Cerebellar cortex (tissue), 1 donor: Measurements from ENCODE around the gene SULT1C2.
A peak's percentile ranks its signal among the peaks of the same experiment; 100 is the strongest.
"Not testable (repeated sequence)": the region's sequence is repeated elsewhere in the genome, so short reads cannot be mapped to it uniquely, and the experiment has no call there.

Experiments used
- DNase-seq: peaks from one replicate; pipeline ENCODE4 v3.0.0-alpha.2; 2015; ENCODE audit warnings: low spot score

SULT1C2 gene

DNA sequence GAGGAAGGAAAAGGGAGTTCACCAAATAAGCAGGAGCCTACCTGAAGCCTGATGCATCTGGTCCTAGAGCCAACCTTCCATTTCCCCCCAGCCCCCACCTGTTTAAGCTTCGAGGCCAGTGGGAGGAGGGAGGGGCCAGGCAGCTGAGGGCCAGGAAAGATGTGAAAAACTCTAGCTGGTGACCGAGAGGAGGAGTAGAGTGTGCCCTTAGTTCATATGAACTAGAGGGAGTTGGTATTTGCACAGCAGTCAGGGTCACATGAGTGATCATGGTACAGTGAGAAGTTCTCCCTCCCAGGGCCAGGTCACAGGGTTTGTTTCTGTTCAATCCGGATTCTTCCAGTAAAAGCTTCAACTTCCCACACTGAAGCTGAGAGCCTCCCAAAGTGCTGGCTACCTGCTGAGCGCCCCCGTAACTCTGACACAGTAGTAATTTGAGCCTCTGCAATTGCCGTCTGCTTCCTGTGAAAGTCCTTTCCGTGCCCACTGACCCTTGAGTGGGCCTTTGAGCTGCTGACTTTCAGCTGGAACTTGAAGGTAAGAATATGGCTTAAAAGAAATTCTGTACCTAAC is at the start of gene SULT1C2:
TSS of gene SULT1C2 (plus strand) at position 362 of the 573 bp plus-strand sequence. CDS start 4,773 bp downstream, outside the sequence.
- DNase-seq: peak; percentile 6

DNA sequence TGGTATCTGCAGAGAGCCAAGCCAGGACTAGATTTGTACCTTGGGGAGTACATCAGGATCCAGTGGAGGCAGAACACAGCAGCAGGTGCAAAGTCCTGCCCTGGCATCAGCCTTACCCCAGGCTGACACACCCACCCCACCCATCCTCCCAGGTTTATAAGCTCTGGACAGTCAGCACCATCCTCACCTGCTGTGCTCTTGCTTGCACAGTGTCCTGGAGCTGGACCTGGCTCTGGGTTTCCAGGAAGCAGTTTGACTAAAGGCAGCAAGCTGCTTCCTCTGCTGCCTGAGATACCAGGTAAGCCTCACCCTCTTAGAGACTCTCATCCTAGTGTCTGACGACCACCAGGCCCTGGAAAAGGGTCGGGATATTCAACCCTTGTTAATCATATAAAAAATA is 48.9 kb upstream of the SULT1C2 start, which contains the start of gene SULT1C3:
TSS of gene SULT1C3 (plus strand) at position 183 of the 400 bp plus-strand sequence. CDS start 7,227 bp downstream, outside the sequence.
- no peak for DNase-seq

DNA sequence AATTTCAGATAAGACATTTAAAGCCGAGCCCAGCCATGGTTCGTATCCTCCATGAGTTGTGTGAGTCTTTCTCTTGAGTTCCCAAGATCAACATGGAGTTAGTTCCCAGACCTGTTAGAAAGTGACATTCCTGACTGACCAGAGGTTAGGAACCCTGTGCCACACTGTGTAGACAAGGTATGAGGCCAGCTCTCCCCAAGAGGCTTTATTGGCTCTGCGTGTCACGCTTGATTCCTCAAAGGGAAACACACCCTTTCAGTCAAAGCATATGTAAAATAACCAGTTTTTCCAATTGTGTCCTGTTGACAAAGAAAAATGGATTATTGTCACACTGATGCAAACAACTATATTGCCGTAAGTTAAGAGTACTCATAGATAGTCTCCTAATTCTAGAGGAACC is 47.7 kb upstream of the SULT1C2 start:
- no peak for DNase-seq

DNA sequence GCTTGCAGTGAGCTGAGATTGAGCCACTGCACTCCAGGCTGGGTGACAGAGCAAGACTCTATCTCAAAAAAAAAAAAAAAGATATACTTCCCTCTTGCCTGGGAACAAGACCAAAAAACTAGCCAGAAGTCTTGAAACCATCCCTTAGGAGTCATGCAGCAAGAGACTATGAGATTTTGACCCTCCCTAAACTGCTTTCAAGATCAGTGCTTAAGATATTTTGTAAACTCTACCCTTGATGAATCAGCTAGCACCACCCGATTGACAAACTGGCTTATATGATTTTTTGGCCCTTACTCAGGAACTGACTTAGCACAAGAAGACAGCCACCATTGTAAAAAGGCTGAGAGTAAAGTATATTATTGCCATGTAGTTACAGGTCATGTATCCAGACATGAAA is 45.1 kb upstream of the SULT1C2 start:
- DNase-seq: no peak

DNA sequence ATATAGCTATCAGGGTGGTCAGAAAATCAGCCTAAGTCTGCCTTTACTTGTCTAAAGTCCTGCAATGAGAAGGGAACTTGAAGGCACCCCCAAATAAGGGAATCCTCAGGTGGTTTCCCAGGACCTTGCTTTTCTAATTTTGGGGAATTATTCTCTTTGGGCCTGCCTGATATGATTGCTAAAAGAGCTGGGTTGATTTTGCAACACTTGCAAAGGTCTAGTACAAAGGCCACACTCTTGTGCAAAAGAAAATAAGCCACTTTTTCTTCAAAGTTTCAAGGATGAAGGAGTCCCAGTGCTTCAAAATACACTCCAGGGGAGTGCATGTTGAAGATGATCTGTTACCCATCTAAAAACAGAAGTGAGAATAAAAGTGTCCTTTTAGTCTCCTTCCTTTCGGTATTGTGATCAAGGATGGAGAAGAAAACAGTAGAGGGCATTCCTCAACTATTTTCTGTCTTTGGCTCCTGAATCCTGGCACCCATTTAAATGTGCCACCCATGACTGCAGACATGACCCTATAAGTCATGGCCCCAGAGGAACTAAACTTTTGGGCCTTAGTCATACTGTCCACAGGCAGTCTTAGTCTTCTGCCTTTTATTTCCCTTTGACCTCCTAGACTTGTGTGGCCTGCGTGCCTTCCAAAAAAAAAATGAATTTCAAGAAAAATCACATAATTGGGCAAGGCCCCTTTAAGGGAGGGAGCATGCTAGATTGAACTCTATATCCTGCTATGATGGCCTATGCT is 43.9 kb upstream of the SULT1C2 start:
- DNase-seq: no peak

DNA sequence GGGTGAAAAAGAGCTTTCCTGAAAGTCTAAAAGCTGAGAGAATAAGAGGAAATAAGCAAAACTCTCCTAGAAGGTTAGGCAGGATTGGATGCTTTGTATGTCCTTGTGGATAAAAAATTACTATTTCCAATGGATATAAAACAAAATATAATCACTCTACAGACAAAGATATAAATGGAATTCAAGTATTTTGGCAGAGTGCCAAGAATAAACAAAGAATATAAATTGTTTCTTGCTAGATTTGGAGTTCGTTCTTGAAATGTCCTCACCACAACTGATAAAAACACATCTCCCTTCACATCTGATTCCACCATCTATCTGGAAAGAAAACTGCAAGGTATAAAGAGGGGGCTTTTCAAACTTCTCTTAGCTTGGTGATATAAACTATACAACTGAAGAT is 35.6 kb upstream of the SULT1C2 start:
- no peak for DNase-seq

DNA sequence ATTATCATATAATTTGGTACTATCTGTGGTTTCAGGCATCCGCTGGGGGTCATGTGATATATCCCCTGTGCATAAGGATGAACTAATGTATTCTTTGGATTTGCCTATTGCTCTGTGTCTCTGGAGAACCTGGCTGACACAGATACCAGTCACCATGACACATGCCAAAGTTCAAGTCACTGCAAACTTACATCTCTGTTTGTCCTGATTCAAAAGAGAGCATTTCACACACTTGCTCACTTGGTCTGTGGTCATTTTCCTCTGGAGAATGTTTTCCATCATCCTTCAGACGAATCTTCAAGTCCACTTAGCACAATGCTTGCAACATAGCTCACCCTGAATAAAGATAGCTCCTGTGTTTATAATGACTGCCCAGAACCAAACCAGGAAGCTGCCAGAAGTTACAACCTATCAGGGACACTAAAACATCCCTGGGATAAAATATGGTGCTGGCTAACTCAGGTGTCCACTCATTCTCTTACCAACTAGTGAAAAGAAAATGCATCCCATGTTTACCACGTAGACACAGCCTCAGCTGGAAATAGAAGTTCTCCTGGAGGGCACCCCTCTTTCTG is 30.9 kb upstream of the SULT1C2 start:
- DNase-seq: no peak

DNA sequence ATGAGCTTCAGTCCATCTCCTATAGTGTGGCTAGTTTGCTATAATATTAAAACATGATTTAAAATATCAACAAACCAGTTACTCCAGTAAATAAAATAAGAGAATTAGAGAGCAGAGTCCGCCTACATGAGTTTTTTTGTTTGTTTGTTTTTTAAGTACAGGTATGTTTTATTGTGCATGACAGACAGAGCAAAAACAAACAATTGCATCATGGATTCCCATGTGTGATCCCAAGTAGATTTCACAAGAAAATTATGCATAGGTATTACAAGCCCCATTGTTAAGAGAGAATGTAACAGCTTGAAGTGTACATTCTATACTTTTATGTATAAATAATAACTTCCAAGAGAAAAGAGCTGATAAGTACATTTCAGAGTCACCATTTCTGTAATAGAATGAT is 27.9 kb upstream of the SULT1C2 start:
- no peak for DNase-seq

DNA sequence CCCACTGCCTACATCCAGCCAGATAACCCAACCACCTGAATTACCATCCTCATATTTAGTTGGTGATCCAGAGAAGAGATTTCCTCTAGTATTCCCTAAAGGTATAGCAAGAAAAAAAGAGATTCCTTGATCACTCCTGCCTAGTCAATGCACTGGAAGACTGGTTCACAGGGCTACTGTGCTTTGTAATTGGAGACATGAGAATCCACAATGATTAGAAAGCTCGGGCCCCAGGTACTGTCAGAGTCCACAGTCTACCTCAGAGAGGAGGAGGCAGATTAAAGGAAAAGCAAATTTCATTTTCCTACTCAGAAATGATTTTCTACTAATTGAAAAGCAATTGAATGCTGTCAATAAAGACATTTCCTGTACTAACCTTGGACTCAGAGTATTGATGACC is 26.7 kb upstream of the SULT1C2 start:
- DNase-seq: no peak

DNA sequence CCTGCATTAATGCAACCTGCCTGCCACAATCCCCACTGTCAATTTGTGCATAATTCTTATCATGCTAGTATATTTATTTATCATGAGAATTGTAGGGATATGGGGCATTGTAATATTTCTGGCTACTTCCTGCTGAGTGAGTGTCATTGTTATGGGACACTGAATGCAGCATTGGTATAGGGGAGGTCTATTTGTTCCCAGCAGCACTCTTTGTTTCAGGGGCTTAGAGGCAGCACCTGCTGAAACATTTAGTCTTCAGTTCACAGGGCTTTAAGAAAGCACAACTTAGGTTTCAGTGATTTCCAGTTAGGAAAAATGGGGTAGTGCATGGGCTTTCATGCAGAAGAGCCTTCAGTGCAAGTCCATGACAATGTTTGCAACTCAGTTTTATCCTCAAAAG is 25.3 kb upstream of the SULT1C2 start:
- DNase-seq: no peak

DNA sequence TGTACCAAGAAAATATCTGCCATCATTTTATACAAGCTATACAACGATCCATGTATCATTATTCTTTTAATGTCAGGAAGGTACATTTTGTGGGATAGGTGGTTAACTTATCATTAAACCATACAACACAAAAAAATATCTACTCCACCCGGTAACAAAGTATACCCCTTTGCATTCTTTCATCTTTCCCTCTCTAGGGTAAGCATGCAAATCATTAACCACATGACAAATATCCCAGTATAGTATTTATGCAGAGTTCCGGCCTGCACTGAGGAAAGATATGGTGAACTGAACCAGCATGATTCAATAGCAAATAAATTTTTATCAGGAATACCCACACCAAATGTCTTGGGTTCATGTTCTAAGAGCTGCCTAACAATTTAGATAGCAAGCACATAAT is 22.5 kb upstream of the SULT1C2 start:
- no peak for DNase-seq

DNA sequence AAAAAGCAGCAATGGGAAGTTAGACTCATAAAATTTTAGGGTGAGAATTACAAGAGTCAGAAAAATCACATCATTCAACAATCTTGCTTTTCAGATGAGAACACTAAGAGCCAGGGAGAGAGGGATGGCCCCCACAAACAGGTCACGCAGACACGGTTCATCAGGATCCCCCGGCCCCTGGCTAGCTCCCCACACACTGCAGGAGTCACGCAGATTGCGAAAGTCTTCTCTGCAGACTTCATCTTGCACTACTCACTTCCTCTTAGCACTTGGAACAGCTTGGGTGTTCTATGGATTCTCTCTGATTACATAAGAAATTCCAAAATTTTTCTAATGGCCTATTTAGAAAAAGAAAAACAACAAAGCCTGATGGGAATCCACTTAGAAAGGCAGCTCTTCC is 21.6 kb upstream of the SULT1C2 start:
- DNase-seq: no peak

DNA sequence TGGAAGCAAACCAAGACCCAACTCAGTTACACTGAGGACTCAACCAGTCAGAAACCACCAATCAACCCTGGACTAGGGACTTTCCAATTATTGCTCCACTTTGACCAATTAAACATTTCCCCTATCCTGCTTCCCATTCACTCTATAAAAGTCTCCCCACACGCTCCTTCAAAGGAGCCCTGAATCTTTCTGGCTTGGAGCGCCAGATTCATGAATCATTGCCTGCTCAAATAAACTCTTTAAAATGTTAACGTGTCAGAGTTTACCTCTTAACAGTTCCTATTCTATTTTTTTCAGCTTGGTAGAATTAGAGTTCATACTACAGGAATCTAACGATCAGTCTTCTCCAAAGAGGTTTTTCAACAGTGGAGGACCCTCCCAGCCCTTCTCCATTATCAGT is 20.7 kb upstream of the SULT1C2 start:
- no peak for DNase-seq

DNA sequence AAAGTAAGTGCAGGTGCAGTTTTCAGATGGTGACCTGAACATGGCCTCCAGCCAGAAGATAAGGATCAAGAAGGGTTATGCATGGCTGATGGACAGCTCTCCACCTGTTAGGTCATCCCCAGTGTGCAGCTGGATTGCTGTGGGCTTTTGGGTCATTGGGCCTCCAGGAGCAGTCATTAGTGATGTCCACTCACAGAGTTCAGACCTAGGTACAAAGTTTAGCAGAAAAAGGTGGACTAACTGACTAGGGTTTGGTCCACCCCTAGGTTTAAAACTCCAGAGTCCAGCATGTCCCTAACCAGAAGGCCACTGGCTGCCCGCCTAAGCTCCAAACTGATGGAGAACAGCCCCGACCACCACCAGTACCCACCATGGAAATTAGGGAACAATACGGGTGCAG is 18.3 kb upstream of the SULT1C2 start:
- no peak for DNase-seq

DNA sequence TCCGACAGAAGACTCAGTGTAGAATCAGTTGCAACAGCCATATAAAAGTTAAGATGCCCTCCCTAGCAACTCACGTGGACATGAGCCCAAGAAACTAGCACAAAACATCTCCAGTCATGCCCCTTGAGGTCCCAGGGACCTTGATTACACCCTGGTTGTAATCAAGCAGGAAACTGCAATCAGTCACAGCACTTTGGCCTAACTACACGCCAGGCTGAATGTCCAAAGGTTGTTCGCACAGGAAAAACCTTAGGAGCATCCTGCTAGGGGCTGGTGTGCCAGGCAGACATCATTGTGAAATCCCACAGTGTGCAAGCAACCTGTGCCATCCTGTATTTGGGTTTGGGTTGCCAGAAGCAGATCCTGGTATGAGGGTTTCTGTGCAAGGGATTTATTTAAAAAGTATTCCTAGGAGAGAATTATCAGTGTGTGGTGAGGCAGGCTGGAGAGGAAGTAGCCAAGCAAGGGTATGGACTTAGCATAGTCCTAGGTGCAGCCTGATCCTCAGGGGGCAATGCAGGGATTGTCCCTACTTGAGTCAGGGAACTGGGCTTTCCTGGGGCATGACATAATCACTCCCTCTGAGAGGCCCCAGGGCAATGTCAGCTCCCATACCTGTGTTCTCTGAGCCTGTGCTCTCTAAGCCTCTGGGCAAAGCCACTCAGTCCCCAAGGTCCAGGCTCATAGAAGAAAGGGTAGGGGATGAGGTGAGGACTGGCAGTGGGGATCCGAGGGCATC is 17.8 kb upstream of the SULT1C2 start:
- DNase-seq: no peak

DNA sequence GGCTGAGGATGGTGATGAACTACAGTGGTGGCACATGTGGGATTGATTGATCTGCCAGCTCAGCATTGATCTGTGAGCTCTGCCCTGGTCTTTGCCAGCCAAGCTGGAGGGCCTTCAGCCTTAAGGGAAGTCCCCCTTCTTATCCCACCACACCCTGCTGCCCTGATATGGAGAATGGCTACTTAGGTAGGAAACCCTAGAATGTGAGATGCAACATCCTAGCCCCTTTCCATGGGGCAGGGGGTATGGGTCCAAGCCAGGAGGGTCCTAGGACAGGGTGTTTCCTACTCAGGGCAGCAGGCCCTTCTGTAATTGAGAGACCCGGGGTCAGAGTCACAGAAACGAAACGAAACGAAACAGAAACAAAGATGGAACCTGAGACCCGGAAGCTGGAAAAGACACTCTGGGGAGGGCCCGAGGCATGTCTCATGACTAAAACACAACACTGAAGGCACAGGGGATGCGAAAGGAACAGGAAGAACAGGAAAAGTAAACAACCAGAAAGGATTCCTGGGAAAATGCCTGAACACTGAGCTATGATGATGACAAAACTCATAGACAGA is 16.9 kb upstream of the SULT1C2 start:
- DNase-seq: no peak

DNA sequence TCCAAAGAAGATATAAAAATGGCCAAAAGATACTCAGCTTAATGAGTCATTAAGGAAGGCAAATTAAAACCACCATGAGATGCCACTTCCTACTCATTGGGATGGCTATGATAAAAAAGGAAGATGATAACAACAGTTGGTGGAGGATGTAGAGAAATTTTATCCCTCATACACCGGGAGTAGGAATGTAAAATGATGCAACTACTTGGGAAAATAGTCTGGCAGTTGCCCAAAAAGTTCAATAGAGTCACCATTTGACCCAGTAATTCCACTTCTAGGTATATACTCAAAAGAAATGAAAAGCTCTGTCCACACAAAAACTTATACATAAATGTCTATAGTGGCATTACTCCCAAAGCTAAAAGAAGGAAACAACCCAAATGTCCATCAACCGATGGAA is 10.1 kb upstream of the SULT1C2 start:
- no peak for DNase-seq

DNA sequence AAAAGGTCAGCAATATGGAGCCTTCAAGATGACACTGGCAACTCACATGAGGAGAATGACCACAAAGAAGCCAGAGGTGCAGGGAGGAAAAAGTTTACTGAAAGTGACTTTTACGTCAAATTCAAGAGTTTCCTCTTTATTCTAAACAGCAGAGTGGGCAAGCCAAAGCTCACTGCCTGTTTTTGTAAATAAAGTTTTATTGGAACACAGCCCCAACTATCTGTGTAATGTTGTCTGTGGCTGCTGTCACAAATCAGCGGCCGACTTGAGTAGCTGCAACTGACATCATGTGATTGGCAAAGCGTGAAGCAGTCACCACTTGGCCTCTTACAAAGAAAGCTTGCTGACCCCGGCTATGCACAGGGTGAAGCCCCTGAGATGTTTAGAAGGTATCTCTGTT is 9.2 kb upstream of the SULT1C2 start:
- no peak for DNase-seq

DNA sequence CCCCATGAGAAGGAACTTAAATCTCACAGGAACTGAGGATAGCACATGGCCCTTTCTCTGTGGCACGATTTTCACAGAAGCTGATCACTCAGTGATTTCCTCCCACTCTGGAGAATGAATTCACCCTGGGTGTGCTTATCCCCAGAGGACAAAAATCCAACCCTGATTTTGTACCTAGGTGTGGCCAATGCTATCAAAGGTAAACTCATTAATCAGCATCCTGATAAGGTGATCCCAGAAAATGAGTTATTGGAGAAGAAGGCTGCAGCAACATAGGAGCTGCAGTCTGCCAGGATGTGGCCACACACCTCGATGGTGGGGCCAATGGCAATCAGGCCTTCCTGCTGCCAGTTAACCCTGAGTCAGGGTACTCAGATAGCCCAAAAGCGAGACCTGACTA is 8.2 kb upstream of the SULT1C2 start:
- no peak for DNase-seq

DNA sequence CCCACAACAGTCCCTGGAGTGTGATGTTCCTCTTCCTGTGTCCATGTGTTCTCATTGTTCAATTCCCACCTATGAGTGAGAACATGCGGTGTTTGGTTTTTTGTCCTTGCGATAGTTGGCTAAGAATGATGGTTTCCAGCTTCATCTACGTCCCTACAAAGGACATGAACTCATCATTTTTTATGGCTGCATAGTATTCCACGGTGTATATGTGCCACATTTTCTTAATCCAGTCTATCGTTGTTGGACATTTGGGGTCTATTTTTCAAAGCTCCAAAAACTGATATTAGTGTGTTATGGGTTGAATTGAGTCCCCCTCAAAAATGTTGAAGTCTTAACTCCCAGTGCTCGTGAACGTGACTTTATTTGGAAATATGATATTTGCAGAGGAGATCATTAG is 4.1 kb upstream of the SULT1C2 start:
- DNase-seq: not testable (repeated sequence)

DNA sequence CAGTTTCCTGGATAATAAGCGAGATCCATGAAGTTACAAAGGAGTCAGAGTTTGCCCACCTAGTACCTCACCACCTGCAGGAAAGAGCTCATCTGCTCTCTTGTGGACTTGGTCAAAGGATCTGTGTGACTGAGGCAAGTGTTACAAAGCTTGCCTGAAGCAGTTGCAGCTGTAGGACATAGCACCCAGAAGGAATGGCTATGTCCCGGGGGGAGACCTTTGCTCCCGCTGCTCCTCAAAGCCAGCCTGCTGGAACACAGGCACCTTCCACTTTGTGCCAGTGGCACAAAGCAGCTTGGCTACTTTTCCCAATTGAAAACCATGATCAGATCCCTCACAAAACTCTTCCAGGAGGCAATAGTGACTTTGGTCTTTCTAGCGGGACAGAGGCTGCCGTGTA is 3.1 kb upstream of the SULT1C2 start:
- no peak for DNase-seq

DNA sequence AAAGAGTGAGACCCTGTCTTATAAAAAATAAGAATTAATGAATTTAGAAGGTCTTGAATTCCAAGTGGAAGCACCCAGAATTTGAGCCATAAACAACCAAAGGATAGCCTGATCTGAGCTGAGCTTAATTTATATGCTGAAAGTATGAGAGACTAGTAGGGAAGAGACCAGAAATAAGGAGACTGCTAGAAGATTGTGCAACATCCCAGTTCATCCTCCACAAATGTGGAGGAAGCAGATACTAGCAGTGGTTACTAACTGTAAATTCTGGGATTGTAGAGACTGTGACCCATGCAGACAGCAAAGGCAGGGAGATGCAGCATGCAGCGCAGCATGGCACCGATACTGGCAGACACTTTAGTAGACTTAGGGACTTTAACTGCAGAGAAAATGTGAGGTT is 1.5 kb upstream of the SULT1C2 start:
- DNase-seq: no peak

DNA sequence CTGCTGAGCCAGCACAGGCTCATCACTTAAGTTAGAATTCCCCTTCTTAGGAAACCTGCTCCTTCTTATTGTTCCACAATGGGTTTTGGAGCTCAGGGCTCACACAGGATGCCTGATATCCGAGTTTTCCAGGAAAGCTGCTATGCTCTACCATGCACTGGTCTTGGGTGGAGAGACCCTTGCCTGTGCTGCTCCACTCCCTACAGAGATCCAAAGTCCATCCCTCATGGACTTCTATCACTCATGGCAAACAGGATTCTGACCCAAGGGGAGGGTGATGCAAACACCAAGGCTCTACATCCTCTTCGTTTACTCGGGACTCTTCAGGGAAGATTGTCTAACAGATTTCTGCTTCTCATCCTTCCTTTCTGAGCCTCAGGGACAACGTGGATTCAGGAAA is 5.2 kb downstream of the SULT1C2 start:
- no peak for DNase-seq
